Left ventricle myocardium inferior (tissue), 1 donor: ENCODE results near the gene OR10S1. TPM values are rescaled to one million over a fixed set of nuclear protein-coding genes. Genes with fewer than 3 reads are reported as not detected.

Experiments used
- DNase-seq: peaks from one replicate; pipeline ENCODE4 v3.0.0-alpha.2; 2020
- H3K27ac ChIP-seq: fragments of 200-600 bp; replicated peaks from 2 replicates; pipeline ENCODE4 v1.8.0; 2021
- H3K27me3 ChIP-seq: fragments of 200-600 bp; 2 replicates; pipeline ENCODE4 v1.8.0; 2021; ENCODE audit warnings: low read depth
- H3K36me3 ChIP-seq: fragments of 200-600 bp; 2 replicates; pipeline ENCODE4 v1.8.0; 2021
- H3K4me1 ChIP-seq: fragments of 200-600 bp; 2 replicates; pipeline ENCODE4 v1.8.0; 2021
- H3K4me3 ChIP-seq: fragments of 200-600 bp; 2 replicates; pipeline ENCODE4 v1.8.0; 2021; ENCODE audit warnings: mild to moderate bottlenecking, moderate library complexity
- H3K9me3 ChIP-seq: fragments of 200-600 bp; replicated peaks from 2 replicates; pipeline ENCODE4 v1.8.0; 2021
- intact Hi-C: fragments of 100-400 bp; cut with micrococcal nuclease; formaldehyde crosslinking; loops from one replicate; pipeline ENCODE4 v1.11.0; 2022
- total RNA-seq: library from RNA; stranded (reverse); fragmentation: NEBNext Ultra II Directional; extraction: Animal tissue kit (Norgen Biotek cat#: 25700); gene quantifications from one replicate; pipeline ENCODE4 v1.2.1, GENCODE V29; 2021
- TF ChIP-seq, protein P1 (sequence below): fragments of 200-600 bp; IDR thresholded peaks from 2 replicates; pipeline ENCODE4 v1.8.0; 2021; ENCODE audit warnings: antibody characterized with exemption, mild to moderate bottlenecking, borderline replicate concordance
- donor health status: DM: no; HTN: yes; CAD: no; lungs with severe emphysema.

The OR10S1 gene
- total RNA-seq, 1 donor from 2014 or later, result not detected

- intact Hi-C loops, result no loop called here
- Histone ChIP-seq H3K4me3 (no peak overlapping the region), H3K36me3 (no peaks in the 10 kb centered on the region), H3K27me3 (no peaks in the 10 kb centered on the region), H3K4me1 (no peaks in the 10 kb centered on the region), H3K27ac (no peak overlapping the region), H3K9me3 (peaks cover 1% of the 10 kb centered on the region)
- no peak for DNase-seq
- TF ChIP-seq, protein P1, sequence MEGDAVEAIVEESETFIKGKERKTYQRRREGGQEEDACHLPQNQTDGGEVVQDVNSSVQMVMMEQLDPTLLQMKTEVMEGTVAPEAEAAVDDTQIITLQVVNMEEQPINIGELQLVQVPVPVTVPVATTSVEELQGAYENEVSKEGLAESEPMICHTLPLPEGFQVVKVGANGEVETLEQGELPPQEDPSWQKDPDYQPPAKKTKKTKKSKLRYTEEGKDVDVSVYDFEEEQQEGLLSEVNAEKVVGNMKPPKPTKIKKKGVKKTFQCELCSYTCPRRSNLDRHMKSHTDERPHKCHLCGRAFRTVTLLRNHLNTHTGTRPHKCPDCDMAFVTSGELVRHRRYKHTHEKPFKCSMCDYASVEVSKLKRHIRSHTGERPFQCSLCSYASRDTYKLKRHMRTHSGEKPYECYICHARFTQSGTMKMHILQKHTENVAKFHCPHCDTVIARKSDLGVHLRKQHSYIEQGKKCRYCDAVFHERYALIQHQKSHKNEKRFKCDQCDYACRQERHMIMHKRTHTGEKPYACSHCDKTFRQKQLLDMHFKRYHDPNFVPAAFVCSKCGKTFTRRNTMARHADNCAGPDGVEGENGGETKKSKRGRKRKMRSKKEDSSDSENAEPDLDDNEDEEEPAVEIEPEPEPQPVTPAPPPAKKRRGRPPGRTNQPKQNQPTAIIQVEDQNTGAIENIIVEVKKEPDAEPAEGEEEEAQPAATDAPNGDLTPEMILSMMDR, result no peak
Measured at GRCh38 chr11:123976770-123977560, 616 bp downstream of the OR10S1 start.

- Histone ChIP-seq H3K27me3 (no peaks in the 10 kb centered on the region), H3K4me1 (no peaks in the 10 kb centered on the region), H3K27ac (no peak overlapping the region), H3K9me3 (peaks cover 16% of the 10 kb centered on the region), H3K36me3 (no peaks in the 10 kb centered on the region), H3K4me3 (no peak overlapping the region)
- TF ChIP-seq, protein P1, result no peak
- no peak for DNase-seq
- intact Hi-C loops, result no loop called here
Measured at GRCh38 chr11:123973816-123974215, 3.8 kb downstream of the OR10S1 start.

- H3K36me3 ChIP-seq, result no peaks in the 10 kb centered on the region
- no peaks in the 10 kb centered on the region for H3K4me1 ChIP-seq
- TF ChIP-seq, protein P1, result no peak
- H3K4me3 ChIP-seq, result no peak overlapping the region
- no peak for DNase-seq
- H3K27ac ChIP-seq, result no peak overlapping the region
- H3K27me3 ChIP-seq, result no peaks in the 10 kb centered on the region
- intact Hi-C loops, result no loop called here
- H3K9me3 ChIP-seq, result peaks cover 30% of the 10 kb centered on the region
Measured at GRCh38 chr11:123956752-123957151, 20.8 kb downstream of the OR10S1 start.

GRCh38 chr11:123945132-123945531, 32.4 kb downstream of the OR10S1 start:
- Histone ChIP-seq H3K36me3 (no peaks in the 10 kb centered on the region), H3K9me3 (no peaks in the 10 kb centered on the region), H3K4me1 (no peaks in the 10 kb centered on the region), H3K27me3 (no peaks in the 10 kb centered on the region), H3K27ac (no peak overlapping the region), H3K4me3 (no peak overlapping the region)
- DNase-seq, result no peak
- intact Hi-C loops, result no loop called here
- TF ChIP-seq, protein P1, result no peak

DNA sequence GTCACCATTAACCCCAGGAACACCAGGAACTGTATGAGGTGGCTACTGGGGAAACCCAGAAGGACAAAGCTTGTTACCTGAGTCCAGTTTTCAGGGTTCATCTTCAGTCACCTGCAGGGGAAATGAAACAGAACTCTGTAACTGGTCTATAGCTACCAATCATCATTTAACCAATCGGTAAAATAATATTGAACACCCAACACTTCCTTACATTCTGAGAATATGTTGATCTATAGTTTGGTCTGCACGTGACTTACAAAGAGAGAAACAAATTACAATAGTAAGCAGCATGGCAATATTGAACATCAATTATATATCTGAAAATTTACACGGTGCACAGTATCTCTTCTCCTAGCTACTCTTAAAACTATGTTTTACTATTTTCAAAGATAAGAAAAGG, 33.8 kb downstream of the OR10S1 start, which contains the start of gene OR6T1:
Gene OR6T1 (minus strand): TSS at position 101 of the 400 bp plus-strand sequence. CDS start 0 bp downstream, at position 101.
- Histone ChIP-seq H3K4me1 (no peaks in the 10 kb centered on the region), H3K36me3 (no peaks in the 10 kb centered on the region), H3K9me3 (no peaks in the 10 kb centered on the region), H3K4me3 (no peak within 1 kb of the TSS), H3K27ac (no peak within 1 kb of the TSS), H3K27me3 (no peaks in the 10 kb centered on the region)
- no peak for DNase-seq
- TF ChIP-seq, protein P1, result no peak
- intact Hi-C loops, result no loop called here
